Hepatocyte (in vitro differentiated cells): ENCODE measurements around the gene FBXL7.

Experiments used
- EZH2 ChIP-seq: fragments of 200-600 bp; sonication (generic); IDR thresholded peaks from 2 replicates; pipeline ENCODE4 v1.6.1; 2016; ENCODE audit warnings: antibody characterized with exemption, mild to moderate bottlenecking, borderline replicate concordance
- EZH2phosphoT487 ChIP-seq: fragments of 200-600 bp; sonication (generic); IDR thresholded peaks from one replicate; pipeline ENCODE4 v1.6.1; 2018; ENCODE audit warnings: antibody characterized with exemption, mild to moderate bottlenecking, low read depth, moderate library complexity; ENCODE audit not compliant: unreplicated experiment, severe bottlenecking
- TF ChIP-seq, protein P1 (sequence below): fragments of 200-600 bp; sonication (generic); IDR thresholded peaks from 2 replicates; pipeline ENCODE4 v1.5.1; 2016; ENCODE audit warnings: antibody characterized with exemption, mild to moderate bottlenecking; ENCODE audit not compliant: poor library complexity

DNA sequence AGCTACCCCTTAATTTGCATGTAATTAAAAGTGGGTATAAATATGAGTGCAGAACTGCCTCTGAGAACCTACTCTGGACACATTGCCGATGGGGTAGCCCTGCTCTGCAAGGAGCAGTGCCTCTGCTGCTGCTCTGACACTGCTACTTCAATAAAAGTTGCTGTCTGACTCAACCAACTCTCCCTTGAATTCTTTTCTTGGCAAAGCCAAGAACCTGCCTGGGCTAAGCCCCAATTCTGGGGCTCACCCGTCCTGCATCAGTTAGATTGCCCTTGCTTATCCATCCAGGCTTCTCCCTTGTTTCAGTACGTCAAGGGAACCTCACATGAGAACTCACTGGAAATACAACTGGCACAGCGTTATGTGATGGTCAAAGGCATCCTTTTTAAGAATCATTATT lies 44.1 kb downstream of the FBXL7 start:
- TF ChIP-seq, protein P1, sequence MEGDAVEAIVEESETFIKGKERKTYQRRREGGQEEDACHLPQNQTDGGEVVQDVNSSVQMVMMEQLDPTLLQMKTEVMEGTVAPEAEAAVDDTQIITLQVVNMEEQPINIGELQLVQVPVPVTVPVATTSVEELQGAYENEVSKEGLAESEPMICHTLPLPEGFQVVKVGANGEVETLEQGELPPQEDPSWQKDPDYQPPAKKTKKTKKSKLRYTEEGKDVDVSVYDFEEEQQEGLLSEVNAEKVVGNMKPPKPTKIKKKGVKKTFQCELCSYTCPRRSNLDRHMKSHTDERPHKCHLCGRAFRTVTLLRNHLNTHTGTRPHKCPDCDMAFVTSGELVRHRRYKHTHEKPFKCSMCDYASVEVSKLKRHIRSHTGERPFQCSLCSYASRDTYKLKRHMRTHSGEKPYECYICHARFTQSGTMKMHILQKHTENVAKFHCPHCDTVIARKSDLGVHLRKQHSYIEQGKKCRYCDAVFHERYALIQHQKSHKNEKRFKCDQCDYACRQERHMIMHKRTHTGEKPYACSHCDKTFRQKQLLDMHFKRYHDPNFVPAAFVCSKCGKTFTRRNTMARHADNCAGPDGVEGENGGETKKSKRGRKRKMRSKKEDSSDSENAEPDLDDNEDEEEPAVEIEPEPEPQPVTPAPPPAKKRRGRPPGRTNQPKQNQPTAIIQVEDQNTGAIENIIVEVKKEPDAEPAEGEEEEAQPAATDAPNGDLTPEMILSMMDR = no peak
- TF ChIP-seq EZH2phosphoT487 (no peak), EZH2 (no peak)
